DOHH2 (cell line): Measurements from ENCODE around the gene PPIL3.

Experiments
- H3F3A ChIP-seq: fragments of 200-600 bp; sonication (generic), shearing (Covaris generic); 2 replicates; pipeline ENCODE4 v1.6.0; 2016; ENCODE audit warnings: antibody characterized with exemption, mild to moderate bottlenecking; ENCODE audit not compliant: control insufficient read depth, insufficient read depth
- H3K27ac ChIP-seq: fragments of 200-600 bp; sonication (generic); 2 replicates; pipeline ENCODE4 v1.5.1; 2014; ENCODE audit warnings: low read depth, mild to moderate bottlenecking, low read length, moderate library complexity
- H3K27me3 ChIP-seq: fragments of 200-600 bp; sonication (generic); 2 replicates; pipeline ENCODE4 v1.6.1; 2014; ENCODE audit warnings: mild to moderate bottlenecking, low read length, mixed read lengths; ENCODE audit not compliant: control insufficient read depth
- H3K36me3 ChIP-seq: fragments of 200-600 bp; sonication (generic); 2 replicates; pipeline ENCODE4 v1.6.1; 2014; ENCODE audit warnings: mild to moderate bottlenecking, low read length, moderate library complexity, mixed read lengths; ENCODE audit not compliant: control insufficient read depth
- H3K4me1 ChIP-seq: fragments of 200-600 bp; sonication (generic); 2 replicates; pipeline ENCODE4 v1.6.1; 2014; ENCODE audit warnings: mild to moderate bottlenecking, low read length, mixed read lengths; ENCODE audit not compliant: control insufficient read depth
- H3K4me2 ChIP-seq: fragments of 200-600 bp; sonication (generic); 2 replicates; pipeline ENCODE4 v1.6.0; 2014; ENCODE audit warnings: mild to moderate bottlenecking, low read length, moderate library complexity
- H3K4me3 ChIP-seq: fragments of 200-600 bp; sonication (generic); 2 replicates; pipeline ENCODE4 v1.5.1; 2014; ENCODE audit warnings: mild to moderate bottlenecking, low read length, mixed read lengths
- H3K79me2 ChIP-seq: fragments of 200-600 bp; sonication (generic); 2 replicates; pipeline ENCODE4 v1.6.1; 2014; ENCODE audit warnings: mild to moderate bottlenecking, low read length, mixed read lengths; ENCODE audit not compliant: control insufficient read depth
- H3K9me2 ChIP-seq: fragments of 200-600 bp; sonication (generic); replicated peaks from 2 replicates; pipeline ENCODE4 v1.6.1; 2014; ENCODE audit warnings: mild to moderate bottlenecking, low read length, mixed read lengths; ENCODE audit not compliant: control insufficient read depth
- H3K9me3 ChIP-seq: fragments of 200-600 bp; sonication (generic); 2 replicates; pipeline ENCODE4 v1.6.1; 2014; ENCODE audit warnings: antibody characterized with exemption, low read length, mixed read lengths; ENCODE audit not compliant: control insufficient read depth, insufficient read depth
- H4K20me1 ChIP-seq: fragments of 200-600 bp; sonication (generic); 2 replicates; pipeline ENCODE4 v1.6.0; 2014; ENCODE audit warnings: low read depth, mild to moderate bottlenecking, antibody characterized with exemption, low read length, moderate library complexity; ENCODE audit not compliant: control insufficient read depth, insufficient read depth
- EZH2phosphoT487 ChIP-seq: fragments of 200-600 bp; sonication (generic); IDR thresholded peaks from 2 replicates; pipeline ENCODE4 v1.6.1; 2017; ENCODE audit warnings: borderline replicate concordance, mild to moderate bottlenecking, antibody characterized with exemption, low read length, moderate library complexity, mixed read lengths
- TF ChIP-seq, protein P1 (sequence below): fragments of 200-600 bp; sonication (generic); IDR thresholded peaks from one replicate; pipeline ENCODE4 v1.5.1; 2014; ENCODE audit warnings: antibody characterized with exemption, mild to moderate bottlenecking, low read depth, low read length; ENCODE audit not compliant: poor library complexity, severe bottlenecking

The PPIL3 gene

GRCh38 chr2:200821686-200822245 lies 67.1 kb downstream of the PPIL3 start:
- no peak overlapping the region for H3K4me2 ChIP-seq
- H3K27me3 ChIP-seq = no peaks in the 10 kb centered on the region
- TF ChIP-seq, protein P1, sequence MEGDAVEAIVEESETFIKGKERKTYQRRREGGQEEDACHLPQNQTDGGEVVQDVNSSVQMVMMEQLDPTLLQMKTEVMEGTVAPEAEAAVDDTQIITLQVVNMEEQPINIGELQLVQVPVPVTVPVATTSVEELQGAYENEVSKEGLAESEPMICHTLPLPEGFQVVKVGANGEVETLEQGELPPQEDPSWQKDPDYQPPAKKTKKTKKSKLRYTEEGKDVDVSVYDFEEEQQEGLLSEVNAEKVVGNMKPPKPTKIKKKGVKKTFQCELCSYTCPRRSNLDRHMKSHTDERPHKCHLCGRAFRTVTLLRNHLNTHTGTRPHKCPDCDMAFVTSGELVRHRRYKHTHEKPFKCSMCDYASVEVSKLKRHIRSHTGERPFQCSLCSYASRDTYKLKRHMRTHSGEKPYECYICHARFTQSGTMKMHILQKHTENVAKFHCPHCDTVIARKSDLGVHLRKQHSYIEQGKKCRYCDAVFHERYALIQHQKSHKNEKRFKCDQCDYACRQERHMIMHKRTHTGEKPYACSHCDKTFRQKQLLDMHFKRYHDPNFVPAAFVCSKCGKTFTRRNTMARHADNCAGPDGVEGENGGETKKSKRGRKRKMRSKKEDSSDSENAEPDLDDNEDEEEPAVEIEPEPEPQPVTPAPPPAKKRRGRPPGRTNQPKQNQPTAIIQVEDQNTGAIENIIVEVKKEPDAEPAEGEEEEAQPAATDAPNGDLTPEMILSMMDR = no peak
- no peak for TF ChIP-seq EZH2phosphoT487
- no peaks in the 10 kb centered on the region for H4K20me1 ChIP-seq
- no peak overlapping the region for H3K27ac ChIP-seq
- H3F3A ChIP-seq = peaks cover 5% of the 10 kb centered on the region; the same call in 1 of the 2 replicates
- H3K36me3 ChIP-seq = peaks cover 59% of the 10 kb centered on the region
- H3K9me2 ChIP-seq = no peaks in the 10 kb centered on the region
- H3K4me3 ChIP-seq = no peak overlapping the region
- H3K4me1 ChIP-seq = no peaks in the 10 kb centered on the region
- H3K79me2 ChIP-seq = 0 out of 2 replicates have a peak, but pooled peaks cover 4% of the 10 kb centered on the region
- H3K9me3 ChIP-seq = no peaks in the 10 kb centered on the region
